D341Med (cell line): ENCODE results near the gene OR5AK2.
"Not testable (repeated sequence)": the region's sequence is repeated elsewhere in the genome, so short reads cannot be mapped to it uniquely, and the experiment has no call there.

Source experiments
- DNase-seq: peaks from one replicate; pipeline ENCODE4 v3.0.0; 2012; ENCODE audit warnings: low spot score

The OR5AK2 gene

GRCh38 chr11:56988614-56989013 lies at the start of gene OR5AK2:
Gene OR5AK2, plus strand, starts transcription at chr11:56988914. Its CDS starts 0 bp downstream, at chr11:56988914.
- no peak for DNase-seq

GRCh38 chr11:56945526-56945925 lies 43.2 kb upstream of the OR5AK2 start:
- DNase-seq, result not testable (repeated sequence)

GRCh38 chr11:56948991-56949515 lies 39.7 kb upstream of the OR5AK2 start:
- no peak for DNase-seq

- no peak for DNase-seq
These were observed 38.2 kb upstream of the OR5AK2 start for GRCh38 chr11:56950510-56950909.

GRCh38 chr11:56953907-56954306 lies 34.8 kb upstream of the OR5AK2 start:
- DNase-seq, result not testable (repeated sequence)

GRCh38 chr11:56961609-56962008 lies 27.1 kb upstream of the OR5AK2 start:
- no peak for DNase-seq

- DNase-seq, result no peak
These were observed 21.0 kb upstream of the OR5AK2 start for GRCh38 chr11:56967726-56968125.

- no peak for DNase-seq
These were observed 20.2 kb upstream of the OR5AK2 start for GRCh38 chr11:56968524-56968923.

- DNase-seq, result no peak
These were observed 11.4 kb upstream of the OR5AK2 start for GRCh38 chr11:56977314-56977713.

GRCh38 chr11:56990702-56991101 lies 2.0 kb downstream of the OR5AK2 start:
- DNase-seq, result no peak

- DNase-seq, result no peak
These were observed 5.8 kb downstream of the OR5AK2 start for GRCh38 chr11:56994532-56994931.

GRCh38 chr11:57001674-57002401 lies 13.1 kb downstream of the OR5AK2 start:
- no peak for DNase-seq

GRCh38 chr11:57008373-57008772 lies 19.7 kb downstream of the OR5AK2 start:
- no peak for DNase-seq

GRCh38 chr11:57015679-57016078 lies 27.0 kb downstream of the OR5AK2 start:
- no peak for DNase-seq

- no peak for DNase-seq
These were observed 42.8 kb downstream of the OR5AK2 start for GRCh38 chr11:57031556-57031955.
